Endodermal cell (in vitro differentiated cells): ENCODE measurements around the gene SCFD2. TPM values are rescaled to one million over a fixed set of nuclear protein-coding genes. Genes with fewer than 3 reads are reported as not detected.
A peak's percentile ranks its signal among the peaks of the same experiment; 100 is the strongest.
"Not testable (repeated sequence)": the region's sequence is repeated elsewhere in the genome, so short reads cannot be mapped to it uniquely, and the experiment has no call there.

Experiments used
- DNase-seq: peaks from one replicate; pipeline ENCODE4 v3.0.0-alpha.2; 2017
- H3K27ac ChIP-seq: 2 replicates; pipeline ENCODE4 v1.5.1; 2013; ENCODE audit warnings: mild to moderate bottlenecking, low read depth, low read length, moderate library complexity
- H3K27me3 ChIP-seq: 2 replicates; pipeline ENCODE4 v1.6.1; 2013; ENCODE audit warnings: mild to moderate bottlenecking, low read length, moderate library complexity; ENCODE audit not compliant: insufficient read depth, control insufficient read depth, poor library complexity, severe bottlenecking
- H3K36me3 ChIP-seq: 2 replicates; pipeline ENCODE4 v1.7.0; 2013; ENCODE audit warnings: mild to moderate bottlenecking, low read length, moderate library complexity; ENCODE audit not compliant: control insufficient read depth, insufficient read depth
- H3K4me1 ChIP-seq: one replicate; pipeline ENCODE4 v1.7.0; 2013; ENCODE audit warnings: low read length; ENCODE audit not compliant: control insufficient read depth, insufficient read depth
- H3K4me3 ChIP-seq: 2 replicates; pipeline ENCODE4 v1.5.1; 2013; ENCODE audit warnings: mild to moderate bottlenecking, low read length, moderate library complexity
- H3K9ac ChIP-seq: 2 replicates; pipeline ENCODE4 v1.6.1; 2013; ENCODE audit warnings: mild to moderate bottlenecking, low read length, moderate library complexity; ENCODE audit not compliant: poor library complexity, severe bottlenecking; ENCODE audit errors: extremely low read depth
- H3K9me3 ChIP-seq: 2 replicates; pipeline ENCODE4 v1.6.1; 2013; ENCODE audit warnings: mild to moderate bottlenecking, low read length, moderate library complexity; ENCODE audit not compliant: control insufficient read depth
- H3K27ac Mint-ChIP-seq: 2 replicates; pipeline ENCODE4 v1.8.0; 2020; ENCODE audit warnings: mixed read lengths
- H3K27me3 Mint-ChIP-seq: 2 replicates; pipeline ENCODE4 v1.8.0; 2021; ENCODE audit warnings: mild to moderate bottlenecking, mixed read lengths; ENCODE audit not compliant: insufficient read depth
- H3K36me3 Mint-ChIP-seq: 2 replicates; pipeline ENCODE4 v1.8.0; 2020; ENCODE audit warnings: low read depth, mixed read lengths
- H3K4me1 Mint-ChIP-seq: 2 replicates; pipeline ENCODE4 v1.8.0; 2020; ENCODE audit warnings: mixed read lengths
- H3K4me3 Mint-ChIP-seq: 2 replicates; pipeline ENCODE4 v1.8.0; 2020; ENCODE audit warnings: mild to moderate bottlenecking, moderate library complexity, mixed read lengths
- H3K9me3 Mint-ChIP-seq: 2 replicates; pipeline ENCODE4 v1.8.0; 2020; ENCODE audit warnings: mild to moderate bottlenecking, mixed read lengths
- WGBS, 2 experiments: methylation state at CpG; one replicate each; pipeline versions ENCODE4 v1.1.5 to v1.1.7; 2013; ENCODE audit warnings: missing lambda C conversion rate in 2 of 2, mixed read lengths in 1 of 2; ENCODE audit not compliant: insufficient coverage in 1 of 2, insufficient read length in 1 of 2; 5-methylcytosine and 5-hydroxymethylcytosine counted together
- total RNA-seq, 2 donors: library from RNA; stranded (reverse); fragmentation: NEBNext Ultra II Directional in 1 of 2; extraction: Animal tissue kit (Norgen Biotek cat#: 25700) in 1 of 2; gene quantifications; 2 replicates in 1 of 2; 3 replicates in 1 of 2; pipeline ENCODE4 v1.2.1, GENCODE V29; 2021
- TF ChIP-seq, protein P1 (sequence below): fragments of 200-600 bp; sonication (generic); conservative IDR thresholded peaks from 2 replicates; pipeline ENCODE4 v1.5.0; 2021; ENCODE audit warnings: antibody characterized with exemption, mild to moderate bottlenecking

The SCFD2 gene
- total RNA-seq, 2 donors from 2014 or later: 5.7 to 6.5 TPM

DNA sequence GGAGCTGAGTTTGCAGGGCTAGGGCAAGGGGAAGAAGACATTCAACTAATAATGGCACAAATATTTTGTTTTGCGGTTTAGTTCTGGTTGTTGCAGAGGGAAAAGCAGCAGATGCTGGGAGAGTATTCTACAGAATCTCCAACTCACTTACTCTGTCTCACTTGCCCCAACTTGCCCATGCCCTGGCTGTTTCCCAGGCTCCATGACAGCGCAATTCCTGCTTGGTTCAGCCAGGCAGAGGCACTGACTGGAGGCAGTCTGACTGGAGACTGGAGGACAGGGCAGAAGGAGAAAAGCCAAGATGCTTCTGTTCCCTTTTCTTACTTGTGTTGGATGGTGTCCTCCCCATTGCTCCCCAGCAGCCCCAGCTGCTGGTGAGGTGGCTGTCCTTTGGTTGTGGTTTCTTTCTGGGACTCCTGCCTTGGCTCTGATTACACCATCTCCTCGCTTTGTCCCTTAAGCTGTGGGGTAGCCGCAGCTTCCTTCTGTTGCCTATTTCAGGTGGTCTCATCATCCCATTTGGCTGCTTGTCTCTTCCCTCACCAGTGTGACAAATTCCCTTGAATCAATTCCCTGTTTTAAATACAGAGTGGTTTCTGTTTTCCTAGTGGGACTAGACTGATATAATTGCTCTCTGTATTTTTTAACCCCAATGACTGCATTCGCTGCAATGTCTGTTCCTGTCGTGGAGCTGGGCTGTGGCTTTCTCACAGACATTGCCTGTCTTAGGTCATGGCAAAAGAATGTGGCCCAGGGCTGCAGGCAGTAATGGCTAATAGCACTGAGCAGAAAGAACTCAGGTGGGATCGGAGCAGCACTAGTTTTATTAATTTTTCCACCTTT, 527.9 kb downstream of the SCFD2 start:
- Mint-ChIP-seq H3K27me3 (peaks cover 16% of the 10 kb centered on the region), H3K4me3 (no peak overlapping the region), H3K36me3 (no peaks in the 10 kb centered on the region), H3K27ac (peak overlapping the region; percentile 48), H3K4me1 (peaks cover 48% of the 10 kb centered on the region), H3K9me3 (no peaks in the 10 kb centered on the region)
- Histone ChIP-seq H3K4me3 (no peak overlapping the region), H3K9ac (no peak overlapping the region), H3K4me1 (peaks cover 37% of the 10 kb centered on the region), H3K9me3 (no peaks in the 10 kb centered on the region), H3K36me3 (no peaks in the 10 kb centered on the region), H3K27me3 (peaks cover 11% of the 10 kb centered on the region), H3K27ac (peak overlapping the region; percentile 19)
- TF ChIP-seq, protein P1, sequence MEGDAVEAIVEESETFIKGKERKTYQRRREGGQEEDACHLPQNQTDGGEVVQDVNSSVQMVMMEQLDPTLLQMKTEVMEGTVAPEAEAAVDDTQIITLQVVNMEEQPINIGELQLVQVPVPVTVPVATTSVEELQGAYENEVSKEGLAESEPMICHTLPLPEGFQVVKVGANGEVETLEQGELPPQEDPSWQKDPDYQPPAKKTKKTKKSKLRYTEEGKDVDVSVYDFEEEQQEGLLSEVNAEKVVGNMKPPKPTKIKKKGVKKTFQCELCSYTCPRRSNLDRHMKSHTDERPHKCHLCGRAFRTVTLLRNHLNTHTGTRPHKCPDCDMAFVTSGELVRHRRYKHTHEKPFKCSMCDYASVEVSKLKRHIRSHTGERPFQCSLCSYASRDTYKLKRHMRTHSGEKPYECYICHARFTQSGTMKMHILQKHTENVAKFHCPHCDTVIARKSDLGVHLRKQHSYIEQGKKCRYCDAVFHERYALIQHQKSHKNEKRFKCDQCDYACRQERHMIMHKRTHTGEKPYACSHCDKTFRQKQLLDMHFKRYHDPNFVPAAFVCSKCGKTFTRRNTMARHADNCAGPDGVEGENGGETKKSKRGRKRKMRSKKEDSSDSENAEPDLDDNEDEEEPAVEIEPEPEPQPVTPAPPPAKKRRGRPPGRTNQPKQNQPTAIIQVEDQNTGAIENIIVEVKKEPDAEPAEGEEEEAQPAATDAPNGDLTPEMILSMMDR: no peak
- peak; percentile 72 for DNase-seq
- WGBS, 2 experiments: 77 to 88% methylated on average over 5 to 7 of the region's 7 CpGs

DNA sequence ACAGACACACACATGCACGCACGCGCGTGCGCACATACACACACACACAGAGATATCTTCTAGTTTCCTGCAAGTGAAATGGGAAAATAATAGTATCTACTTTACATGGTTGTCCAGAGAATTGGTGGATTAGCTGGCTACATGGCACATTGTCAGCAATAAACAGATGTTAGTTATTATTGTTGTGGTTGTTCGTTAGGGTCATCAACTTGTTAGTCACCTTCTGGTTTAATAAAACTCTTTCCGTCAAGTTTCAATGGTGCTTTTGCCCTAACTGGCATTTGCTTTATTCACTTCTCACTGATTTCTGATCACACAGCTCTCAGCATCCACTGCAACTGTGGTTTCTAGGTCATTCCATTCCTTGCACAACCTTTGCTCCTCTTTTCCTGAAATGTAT, 529.2 kb downstream of the SCFD2 start:
- Histone ChIP-seq H3K27me3 (peaks cover 6% of the 10 kb centered on the region), H3K4me3 (no peak overlapping the region), H3K9ac (no peak overlapping the region), H3K27ac (no peak overlapping the region), H3K9me3 (no peaks in the 10 kb centered on the region), H3K36me3 (no peaks in the 10 kb centered on the region), H3K4me1 (peaks cover 31% of the 10 kb centered on the region)
- Mint-ChIP-seq H3K9me3 (no peaks in the 10 kb centered on the region), H3K4me3 (no peak overlapping the region), H3K4me1 (peaks cover 44% of the 10 kb centered on the region), H3K27ac (peak overlapping the region; percentile 42), H3K27me3 (peaks cover 12% of the 10 kb centered on the region), H3K36me3 (no peaks in the 10 kb centered on the region)
- DNase-seq: no peak
- TF ChIP-seq, protein P1: no peak
- WGBS, 2 experiments: 88 to 95% methylated on average over 2 to 7 of the region's 7 CpGs

DNA sequence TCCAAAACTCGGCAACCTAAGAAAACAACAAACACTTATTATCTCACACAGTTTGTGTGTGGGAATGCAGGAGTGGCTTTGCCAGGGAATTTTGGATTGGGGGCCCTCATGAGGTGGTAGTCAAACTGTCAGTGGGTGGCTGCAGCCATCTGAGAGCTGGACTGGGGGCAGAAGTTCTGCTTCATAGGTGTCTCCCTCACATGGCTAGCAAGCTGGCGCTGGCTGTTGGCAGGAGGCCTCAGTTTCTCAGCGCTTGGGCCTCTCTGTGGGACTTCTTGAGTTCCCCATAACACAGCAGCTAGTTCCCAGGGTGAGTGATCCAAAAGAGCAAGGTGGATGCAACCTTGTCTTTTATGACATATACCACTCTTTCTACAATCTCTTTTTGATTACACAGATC, 529.7 kb downstream of the SCFD2 start:
- H3K9ac ChIP-seq: no peak overlapping the region
- TF ChIP-seq, protein P1: no peak
- no peak for DNase-seq
- H3K27ac Mint-ChIP-seq: no peak overlapping the region
- H3K9me3 Mint-ChIP-seq: no peaks in the 10 kb centered on the region
- H3K36me3 Mint-ChIP-seq: no peaks in the 10 kb centered on the region
- no peaks in the 10 kb centered on the region for H3K36me3 ChIP-seq
- H3K27me3 ChIP-seq: peaks cover under 1% of the 10 kb centered on the region
- no peak overlapping the region for H3K4me3 Mint-ChIP-seq
- 97 to 100% methylated on average over 2 of the region's 3 CpGs for WGBS, 2 experiments
- H3K4me1 Mint-ChIP-seq: peaks cover 44% of the 10 kb centered on the region
- peaks cover 9% of the 10 kb centered on the region for H3K27me3 Mint-ChIP-seq
- H3K4me3 ChIP-seq: no peak overlapping the region
- no peaks in the 10 kb centered on the region for H3K9me3 ChIP-seq
- no peak overlapping the region for H3K27ac ChIP-seq
- peaks cover 31% of the 10 kb centered on the region for H3K4me1 ChIP-seq

DNA sequence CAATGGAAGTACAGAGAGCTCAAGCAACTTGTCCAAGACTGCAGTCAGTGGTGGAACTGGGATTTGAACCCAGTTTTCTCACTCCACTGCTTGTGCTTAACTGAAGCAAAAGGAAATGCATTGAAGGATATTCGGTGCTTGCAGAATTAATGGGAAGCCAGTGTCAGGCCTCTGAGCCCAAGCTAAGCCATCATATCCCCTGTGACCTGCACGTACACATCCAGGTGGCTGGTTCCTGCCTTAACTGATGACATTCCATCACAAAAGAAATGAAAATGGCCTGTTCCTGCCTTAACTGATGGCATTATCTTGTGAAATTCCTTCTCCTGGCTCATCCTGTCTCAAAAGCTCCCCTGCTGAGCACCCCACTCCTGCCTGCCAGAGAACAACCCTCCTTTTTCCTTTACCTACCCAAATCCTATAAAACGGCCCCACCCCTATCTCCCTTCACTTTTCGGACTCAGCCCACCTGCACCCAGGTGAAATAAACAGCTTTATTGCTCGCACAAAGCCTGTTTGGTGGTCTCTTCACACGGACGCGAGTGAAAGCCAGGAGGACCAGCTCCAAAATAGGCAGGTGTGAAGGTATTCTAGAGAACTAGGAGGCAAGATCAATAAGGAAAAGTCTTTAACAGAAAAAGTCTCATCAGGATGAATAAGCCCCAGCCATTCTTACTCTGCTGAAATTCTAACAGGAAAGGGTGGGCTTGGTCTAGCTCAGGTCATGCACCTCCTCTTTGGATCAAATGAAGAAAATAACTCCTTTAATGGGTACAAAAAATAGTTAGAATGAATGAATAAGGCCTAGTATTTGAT, 531.0 kb downstream of the SCFD2 start:
- H3K27me3 ChIP-seq, H3K4me3 ChIP-seq, H3K27me3 Mint-ChIP-seq, H3K9me3 Mint-ChIP-seq, H3K27ac ChIP-seq, H3K9me3 ChIP-seq, H3K36me3 Mint-ChIP-seq, H3K9ac ChIP-seq, H3K36me3 ChIP-seq, H3K4me3 Mint-ChIP-seq: not testable (repeated sequence)
- DNase-seq: peak; percentile 89
- Mint-ChIP-seq H3K4me1 (peaks cover 40% of the 10 kb centered on the region), H3K27ac (peak overlapping the region; percentile 76)
- 15 to 24% methylated on average over 5 to 8 of the region's 8 CpGs for whole genome bisulfite sequencing, 2 experiments
- peaks cover 29% of the 10 kb centered on the region for H3K4me1 ChIP-seq
